Testis (tissue), 3 donors: Measurements from ENCODE around the gene ABCA13. TPM values are rescaled to one million over a fixed set of nuclear protein-coding genes. Genes with fewer than 3 reads are reported as not detected.

Source experiments
- DNase-seq: peaks from one replicate; pipeline ENCODE4 v3.0.0-alpha.2; 2019
- H3K27ac ChIP-seq, 2 donors: fragments of 200-600 bp; sonication (generic); one replicate each; pipeline ENCODE4 v1.5.1; 2019
- H3K27me3 ChIP-seq: fragments of 200-600 bp; sonication (generic); one replicate; pipeline ENCODE4 v1.5.1; 2019
- H3K36me3 ChIP-seq: fragments of 200-600 bp; sonication (generic); one replicate; pipeline ENCODE4 v1.5.1; 2017; ENCODE audit warnings: low read depth; ENCODE audit errors: missing control alignments
- H3K4me1 ChIP-seq: fragments of 200-600 bp; sonication (generic); one replicate; pipeline ENCODE4 v1.5.1; 2019
- H3K4me3 ChIP-seq, 2 donors: fragments of 200-600 bp; sonication (generic); one replicate each; pipeline ENCODE4 v1.5.1; 2017 to 2019
- H3K9me3 ChIP-seq: fragments of 200-600 bp; sonication (generic); one replicate; pipeline ENCODE4 v1.5.1; 2017
- CTCF ChIP-seq, 3 experiments: fragments of 450-650 bp in 2 of 3; fragments of 200-600 bp in 1 of 3; sonication (generic) in 1 of 3; IDR thresholded peaks; one replicate each; pipeline ENCODE4 v1.5.1; 2016 to 2019; ENCODE audit warnings: antibody characterized with exemption in 3 of 3, mild to moderate bottlenecking in 2 of 3, moderate library complexity in 1 of 3
- POLR2A ChIP-seq: fragments of 450-650 bp; IDR thresholded peaks from one replicate; pipeline ENCODE4 v1.6.1; 2017; ENCODE audit warnings: antibody characterized with exemption, mild to moderate bottlenecking, moderate library complexity
- WGBS, 2 donors: methylation state at CpG; one replicate each; pipeline ENCODE4 v1.1.5; 2018; 5-methylcytosine and 5-hydroxymethylcytosine counted together
- intact Hi-C: fragments of 100-400 bp; cut with DNase I; formaldehyde crosslinking; loops from one replicate; pipeline ENCODE4 v1.15.1; 2023; ENCODE audit warnings: low total_unique reads
- polyA plus RNA-seq: library from polyadenylated mRNA; stranded (reverse); fragments of 350-450 nt; fragmentation: Illumina TruSeq; extraction: RNeasy Lipid Tissue Mini Kit (QIAGEN cat#74804); gene quantifications from one replicate; pipeline ENCODE4 v1.2.3, GENCODE V29; 2014; ENCODE audit warnings: low read depth, low replicate concordance; ENCODE audit not compliant: insufficient read depth
- total RNA-seq, 2 donors: library from RNA; depleted of rRNA; stranded (reverse); fragments of >200 nt; gene quantifications; one replicate each; pipeline ENCODE4 v1.2.3, GENCODE V29; 2016

Gene ABCA13
- total and polyA plus RNA-seq, 3 donors from 2014 or later: 3.5 to 7.3 (median 4.3) TPM

DNA sequence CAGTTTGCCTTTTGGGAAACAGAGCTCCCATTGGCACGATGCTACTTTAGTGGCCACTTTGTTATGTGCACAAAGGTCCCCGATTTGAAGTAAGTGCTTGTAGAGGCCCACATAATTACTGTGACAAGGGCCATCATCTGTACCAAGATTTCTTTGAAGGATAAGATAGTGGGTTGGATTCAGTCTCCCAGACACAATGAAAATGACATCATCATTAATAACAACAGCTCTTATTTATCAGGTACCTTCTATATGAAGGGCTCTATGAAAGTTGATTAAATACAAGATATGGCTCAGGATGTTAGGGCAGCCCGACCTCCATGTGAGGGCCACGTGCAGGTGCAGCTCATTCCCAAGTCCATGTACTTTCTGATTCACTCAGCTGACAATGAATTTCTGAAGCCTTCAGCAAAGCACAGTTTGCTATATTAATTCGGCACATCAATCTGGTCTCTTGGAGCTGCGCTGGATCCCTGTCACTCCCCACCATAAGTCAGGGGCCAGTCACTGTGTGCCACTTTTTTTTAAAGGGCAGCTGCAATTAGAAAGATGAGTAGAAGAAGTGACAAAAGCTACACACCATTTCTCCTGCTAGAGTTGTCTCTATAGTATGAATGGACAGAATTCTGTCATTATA lies 140.3 kb downstream of the ABCA13 start:
- no peak for TF ChIP-seq CTCF (IDR thresholded peaks at IDR 0.05)
- TF ChIP-seq POLR2A: no peak
- H3K36me3 ChIP-seq: no peaks in the 10 kb centered on the region

GRCh38 chr7:48312151-48312550 lies 140.9 kb downstream of the ABCA13 start:
- no peak for DNase-seq
- intact Hi-C loops: no loop called here
- H3K27ac ChIP-seq: no peak overlapping the region
- WGBS, 2 donors: 88 to 89% methylated on average over 1 of the region's 1 CpG
- no peaks in the 10 kb centered on the region for H3K4me1 ChIP-seq
- no peaks in the 10 kb centered on the region for H3K27me3 ChIP-seq
- no peak for TF ChIP-seq CTCF (IDR thresholded peaks at IDR 0.05)
- no peak overlapping the region for H3K4me3 ChIP-seq
- no peaks in the 10 kb centered on the region for H3K9me3 ChIP-seq
- no peaks in the 10 kb centered on the region for H3K36me3 ChIP-seq

More for the DNA sequence above, 140.3 kb downstream of the ABCA13 start:
- Histone ChIP-seq H3K9me3 (no peaks in the 10 kb centered on the region), H3K27ac (no peak overlapping the region), H3K4me1 (no peaks in the 10 kb centered on the region), H3K27me3 (no peaks in the 10 kb centered on the region), H3K4me3 (no peak overlapping the region)
- intact Hi-C loops: no loop called here
- no peak for DNase-seq
- 93 to 95% methylated on average over 6 of the region's 6 CpGs for WGBS, 2 donors

GRCh38 chr7:48316768-48317167 lies 145.5 kb downstream of the ABCA13 start:
- intact Hi-C loops: no loop called here
- TF ChIP-seq CTCF (IDR thresholded peaks at IDR 0.05) (no peak), POLR2A (no peak)
- no peak overlapping the region for H3K27ac ChIP-seq
- no peaks in the 10 kb centered on the region for H3K27me3 ChIP-seq
- H3K9me3 ChIP-seq: no peaks in the 10 kb centered on the region
- H3K4me3 ChIP-seq: no peak overlapping the region
- no peak for DNase-seq
- 60 to 64% methylated on average over 3 of the region's 3 CpGs for WGBS, 2 donors
- H3K4me1 ChIP-seq: no peaks in the 10 kb centered on the region
- no peaks in the 10 kb centered on the region for H3K36me3 ChIP-seq

DNA sequence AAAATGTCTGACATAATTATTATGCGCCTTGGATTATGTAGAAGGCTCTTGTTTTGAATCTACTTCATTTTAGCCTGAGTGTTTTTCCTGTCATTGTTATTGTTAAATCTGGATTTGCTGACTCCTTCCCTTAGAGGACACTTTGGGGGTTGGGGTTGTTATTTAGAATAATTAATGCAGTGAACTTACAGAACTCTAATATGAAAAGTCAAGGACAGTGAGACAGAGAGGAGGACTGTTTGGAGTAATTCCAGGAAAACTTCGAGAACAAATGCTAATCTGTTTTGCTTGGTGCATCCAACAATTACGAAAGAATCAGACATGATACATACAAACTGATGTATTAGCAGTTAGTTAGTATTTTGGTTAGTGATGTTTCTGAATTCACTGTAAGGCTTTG lies 146.1 kb downstream of the ABCA13 start:
- Histone ChIP-seq H3K27me3 (no peaks in the 10 kb centered on the region), H3K36me3 (no peaks in the 10 kb centered on the region), H3K4me3 (no peak overlapping the region), H3K4me1 (no peaks in the 10 kb centered on the region), H3K27ac (no peak overlapping the region), H3K9me3 (no peaks in the 10 kb centered on the region)
- no peak for TF ChIP-seq POLR2A
- TF ChIP-seq CTCF (IDR thresholded peaks at IDR 0.05): no peak
- no peak for DNase-seq
- intact Hi-C loops: no loop called here
- 44 to 49% methylated on average over 3 of the region's 3 CpGs for WGBS, 2 donors
